GM21423 (cell line): Measurements from ENCODE around the gene STMP1.
A peak's percentile ranks its signal among the peaks of the same experiment; 100 is the strongest.
"Not testable (repeated sequence)": the region's sequence is repeated elsewhere in the genome, so short reads cannot be mapped to it uniquely, and the experiment has no call there.

Source experiments
- ATAC-seq: cut with Tn5 transposase; IDR thresholded peaks from one replicate; pipeline ENCODE4 v1.9.1; 2021; ENCODE audit warnings: mild to moderate bottlenecking, moderate library complexity; ENCODE audit not compliant: unreplicated experiment

Gene STMP1

DNA sequence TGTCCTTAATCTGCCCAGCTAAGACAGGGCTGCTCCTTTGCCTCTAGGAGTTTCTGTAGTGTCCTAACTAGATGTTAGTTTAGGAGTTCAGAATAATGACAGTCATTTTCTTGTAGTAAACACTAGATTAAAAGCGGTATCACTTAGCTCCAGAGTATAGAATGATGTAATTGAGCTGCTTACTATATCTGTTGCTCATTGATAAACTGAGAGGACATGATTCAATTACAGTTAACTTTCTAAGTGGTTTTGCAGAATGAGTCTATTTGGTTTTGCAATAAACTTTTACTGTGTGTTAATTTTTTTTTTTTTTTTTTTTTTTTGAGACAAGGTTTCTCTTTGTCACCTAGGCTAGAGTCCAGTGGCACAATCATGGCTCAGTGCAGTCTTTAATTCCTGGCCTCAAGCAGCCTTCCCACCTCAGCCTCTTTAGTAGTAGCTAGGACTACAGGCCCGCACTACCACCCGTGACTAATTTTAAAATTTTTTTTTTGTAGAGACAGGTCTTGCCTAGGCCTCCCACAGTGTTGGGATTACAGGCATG, 1.8 kb downstream of the STMP1 start:
- no peak for ATAC-seq

DNA sequence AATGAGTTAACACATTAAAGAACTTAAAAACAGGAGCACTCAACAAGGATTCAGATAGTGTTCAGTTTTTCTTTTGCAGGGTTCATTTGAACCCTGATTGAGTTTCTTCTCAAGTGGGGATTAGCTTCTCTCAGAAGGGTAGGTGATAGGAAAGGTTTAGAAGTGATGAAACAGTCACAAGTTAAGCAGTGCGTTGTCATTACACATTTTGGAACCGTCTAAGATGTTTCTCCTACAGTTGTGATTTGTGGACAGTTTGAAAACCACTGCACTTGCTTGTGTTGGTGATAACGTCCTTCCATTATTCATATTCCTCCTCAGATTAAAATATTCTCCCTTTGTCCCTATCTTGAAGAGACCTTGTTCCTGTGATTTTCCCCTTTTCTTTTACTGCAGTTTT, 2.7 kb downstream of the STMP1 start:
- no peak for ATAC-seq

DNA sequence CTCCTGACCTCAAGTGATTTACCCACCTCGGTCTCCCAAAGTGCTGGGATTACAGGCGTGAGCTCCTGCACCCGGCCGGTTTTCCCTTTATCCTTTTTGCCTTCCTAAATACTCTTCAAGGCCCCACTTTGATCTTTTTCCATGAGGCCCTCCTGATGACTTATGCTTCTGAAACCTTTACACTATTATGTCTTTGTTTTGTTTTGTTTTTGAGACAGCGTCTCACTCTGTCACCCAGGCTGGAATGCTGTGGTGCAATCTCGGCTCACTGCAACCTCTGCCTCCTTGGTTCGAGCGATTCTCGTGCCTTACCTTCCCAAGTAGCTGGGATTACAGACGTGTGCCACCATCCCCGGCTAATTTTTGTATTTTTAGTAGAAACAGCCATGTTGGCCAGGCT, 3.8 kb downstream of the STMP1 start:
- ATAC-seq: no peak

- no peak for ATAC-seq
Observed at GRCh38 chr7:135666846-135667245, 4.5 kb downstream of the STMP1 start.

DNA sequence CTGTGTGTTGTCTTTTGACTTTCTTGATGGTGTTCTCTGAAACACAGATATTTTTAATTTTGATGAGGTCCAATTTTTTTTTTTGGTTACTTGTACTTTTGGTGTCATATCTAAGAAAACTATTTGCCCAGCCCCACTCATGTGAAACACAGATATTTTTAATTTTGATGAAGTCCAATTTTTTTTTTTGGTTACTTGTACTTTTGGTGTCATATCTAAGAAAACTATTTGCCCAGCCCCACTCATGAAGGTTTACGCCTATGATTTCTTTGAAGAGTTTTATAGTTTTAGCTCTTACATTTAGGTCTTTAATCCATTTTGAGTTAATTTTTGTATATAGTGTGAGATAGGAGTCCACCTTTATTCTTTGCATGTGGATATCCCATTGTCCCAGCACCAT, 5.3 kb downstream of the STMP1 start:
- not testable (repeated sequence) for ATAC-seq

DNA sequence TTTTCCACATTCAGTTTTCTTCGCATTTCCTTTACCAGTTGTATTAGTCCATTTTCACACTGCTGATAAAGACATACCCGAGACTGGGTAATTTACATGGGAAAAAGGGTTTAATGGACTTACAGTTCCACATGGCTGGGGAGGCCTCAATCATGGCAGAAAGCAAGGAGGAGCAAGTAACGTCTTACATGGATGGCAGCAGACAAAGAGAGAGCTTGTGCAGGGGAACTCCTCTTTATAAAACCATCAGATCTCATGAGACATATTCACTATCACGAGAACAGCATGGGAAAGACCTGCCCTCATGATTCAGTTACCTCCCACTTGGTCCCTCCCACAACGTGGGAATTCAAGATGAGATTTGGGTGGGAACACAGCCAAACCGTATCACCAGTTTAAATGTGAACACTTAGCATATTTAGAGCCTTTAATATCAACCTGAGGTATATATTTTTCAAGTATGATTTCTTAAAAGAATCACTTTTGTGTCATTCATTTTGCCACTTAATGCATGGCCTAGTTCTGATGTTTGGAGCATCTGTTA, 6.6 kb downstream of the STMP1 start:
- not testable (repeated sequence) for ATAC-seq

DNA sequence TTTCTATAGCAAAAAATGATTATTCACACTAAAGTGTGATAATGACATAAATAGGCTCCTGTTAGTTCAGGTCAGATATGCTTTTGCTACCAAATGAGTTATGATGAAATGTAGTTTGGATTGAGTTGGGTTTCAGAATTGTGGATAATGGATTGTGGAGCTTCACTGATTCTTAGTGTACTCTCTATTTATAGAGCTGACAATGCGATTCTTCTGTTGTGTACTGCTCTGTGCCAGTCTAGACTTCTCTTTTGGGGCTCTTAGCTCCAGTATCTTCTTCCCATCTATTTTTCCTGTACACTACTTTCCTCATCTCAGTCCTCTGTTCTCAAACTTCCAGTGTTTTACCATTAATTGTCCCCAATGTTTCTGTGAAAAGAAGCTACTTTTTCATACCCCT, 7.5 kb downstream of the STMP1 start:
- ATAC-seq: no peak

DNA sequence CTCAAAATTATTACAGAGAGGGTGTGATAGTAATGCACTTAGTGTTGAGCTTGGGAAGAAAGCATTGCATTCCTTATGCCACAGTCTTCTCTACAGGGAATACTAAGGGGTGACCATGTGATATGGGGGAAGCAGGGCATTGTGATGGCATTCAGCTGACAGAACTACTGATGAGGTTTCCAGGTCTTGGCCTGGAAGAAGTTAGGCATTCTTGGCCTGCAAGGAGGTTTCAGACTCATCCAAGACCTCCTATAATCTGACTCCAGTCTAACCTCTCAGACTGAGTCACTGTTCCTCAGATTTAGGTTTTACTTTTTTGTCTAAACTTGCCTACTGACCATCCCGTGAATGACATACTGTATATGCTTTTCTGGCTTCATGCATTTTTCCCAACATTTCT, 7.9 kb downstream of the STMP1 start:
- no peak for ATAC-seq

- peak; percentile 74 for ATAC-seq
Observed at GRCh38 chr7:135672560-135673359, 10.4 kb downstream of the STMP1 start.

GRCh38 chr7:135673360-135673706, 11.0 kb downstream of the STMP1 start:
- ATAC-seq: no peak

DNA sequence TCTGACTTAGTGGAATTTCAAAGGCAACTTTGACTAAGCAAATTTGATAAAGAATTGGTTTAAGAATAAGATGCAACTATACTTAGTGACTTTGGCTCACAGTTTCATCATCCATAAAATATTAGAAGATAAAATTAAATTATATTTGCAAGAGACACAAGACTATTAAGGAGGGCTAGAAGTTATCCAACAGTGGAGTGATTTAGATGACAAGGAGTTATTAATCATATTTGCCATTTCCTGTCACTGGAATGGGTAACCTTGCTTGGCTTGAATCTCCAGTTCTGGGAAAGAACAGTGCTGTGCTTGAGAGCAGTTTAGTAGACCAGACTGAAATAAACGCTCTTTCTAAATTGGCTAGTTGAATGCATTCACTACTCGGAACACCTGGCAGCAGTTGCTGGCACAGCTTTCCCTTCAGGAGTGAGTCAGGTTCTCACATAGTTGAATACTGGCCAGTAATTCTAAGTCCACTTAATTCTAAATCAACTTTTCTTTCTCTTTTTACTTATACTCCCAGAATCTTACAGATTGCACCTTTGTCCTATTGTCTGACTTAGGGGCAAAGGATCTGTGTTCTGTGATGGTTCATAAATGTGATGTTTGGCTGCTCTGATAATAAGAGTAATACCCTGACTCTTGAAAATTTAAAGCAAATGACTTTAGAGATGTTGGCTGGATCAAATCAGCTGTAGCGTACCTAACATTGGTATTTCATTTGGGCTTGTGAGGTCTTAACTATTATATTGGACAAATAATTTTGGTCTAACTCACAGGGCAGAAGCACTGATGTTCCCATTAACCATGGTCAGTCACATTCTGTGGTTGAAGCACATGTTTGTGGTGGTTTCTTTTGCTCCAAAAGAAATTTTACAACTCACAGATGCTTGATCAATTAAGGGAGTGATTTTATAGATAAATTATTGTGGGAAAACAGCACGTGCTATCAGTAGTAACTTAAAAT, 16.6 kb downstream of the STMP1 start:
- ATAC-seq: no peak

GRCh38 chr7:135681762-135682161, 19.4 kb downstream of the STMP1 start:
- ATAC-seq: no peak

- no peak for ATAC-seq
Observed at GRCh38 chr7:135682191-135682590, 19.9 kb downstream of the STMP1 start.

GRCh38 chr7:135683609-135684008, 21.3 kb downstream of the STMP1 start:
- no peak for ATAC-seq

DNA sequence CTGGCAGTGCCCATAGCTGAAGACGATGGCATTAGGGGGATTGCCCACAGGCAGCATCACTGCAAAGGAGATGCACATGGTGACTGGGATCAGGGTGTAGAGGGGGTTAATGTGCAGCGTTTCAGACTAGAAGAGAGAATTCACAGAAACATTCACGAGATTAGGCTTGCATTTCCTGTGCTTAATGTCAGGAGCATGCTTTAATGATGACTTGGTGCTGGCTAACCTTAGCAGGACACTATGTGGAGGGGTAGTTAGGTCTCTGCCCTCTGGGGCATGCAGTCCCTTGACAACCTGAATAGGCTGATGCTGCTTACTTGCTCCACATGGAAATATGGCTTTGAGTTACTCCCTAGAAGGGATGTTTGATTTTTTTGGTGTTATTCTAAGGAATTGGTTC, 21.8 kb downstream of the STMP1 start:
- ATAC-seq: no peak

DNA sequence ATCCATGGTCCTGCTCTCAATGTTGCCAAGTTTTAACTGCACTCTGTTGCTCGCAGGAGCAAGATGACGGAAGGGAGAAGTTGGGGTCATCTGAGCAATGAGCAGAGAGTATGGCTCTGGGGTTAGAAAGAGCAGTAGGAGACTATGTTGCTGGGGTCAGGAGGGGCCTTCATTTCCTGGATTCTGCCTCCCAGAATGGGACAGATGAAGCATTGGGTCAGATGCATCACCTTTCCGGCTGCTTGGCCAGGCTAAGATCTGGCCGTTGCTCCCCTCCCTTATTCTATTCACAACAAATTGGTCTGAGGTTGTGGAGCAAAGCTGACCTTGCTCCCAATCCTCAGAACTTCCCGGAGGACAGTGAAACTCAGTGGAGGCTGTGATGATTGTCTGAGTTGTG, 22.4 kb downstream of the STMP1 start:
- no peak for ATAC-seq

- ATAC-seq: no peak
Observed at GRCh38 chr7:135685306-135686084, 23.2 kb downstream of the STMP1 start.

- ATAC-seq: no peak
Observed at GRCh38 chr7:135687466-135687865, 25.2 kb downstream of the STMP1 start.

- ATAC-seq: no peak
Observed at GRCh38 chr7:135690566-135690965, 28.3 kb downstream of the STMP1 start.

DNA sequence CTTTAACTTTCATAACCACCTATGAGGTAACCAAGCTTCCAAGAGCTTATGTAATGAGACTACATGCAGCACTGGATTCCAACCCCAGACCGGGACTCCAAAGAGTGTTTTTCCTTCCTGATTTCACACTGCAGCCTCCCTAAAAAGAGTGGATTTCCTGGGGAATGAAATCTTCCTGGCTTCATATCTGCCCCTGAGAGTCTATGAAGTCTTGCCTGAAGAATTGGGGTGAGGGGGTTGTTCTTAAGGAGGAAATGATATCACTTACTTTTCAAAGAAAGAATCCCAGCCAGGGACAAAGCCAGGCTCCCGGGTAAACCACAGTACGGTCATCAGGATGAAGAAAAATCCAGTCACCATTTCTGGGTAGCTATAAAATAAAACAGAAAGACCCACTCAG, 29.7 kb downstream of the STMP1 start:
- no peak for ATAC-seq

- not testable (repeated sequence) for ATAC-seq
Observed at GRCh38 chr7:135692606-135693005, 30.3 kb downstream of the STMP1 start.
